GM12872 (cell line): Measurements from ENCODE around the gene PHF21B.

Source experiments
- CTCF ChIP-seq: IDR thresholded peaks from 3 replicates; pipeline ENCODE4 v1.5.1; 2011; ENCODE audit warnings: low read depth, mild to moderate bottlenecking, low read length, moderate library complexity; ENCODE audit not compliant: insufficient read depth

PHF21B gene

GRCh38 chr22:44861245-44861644, 148.6 kb downstream of the PHF21B start:
- TF ChIP-seq CTCF: no peak

- TF ChIP-seq CTCF: no peak
Observed at GRCh38 chr22:44860311-44860710, 149.5 kb downstream of the PHF21B start.

- TF ChIP-seq CTCF: no peak
Observed at GRCh38 chr22:44859641-44860040, 150.2 kb downstream of the PHF21B start.

GRCh38 chr22:44855855-44856254, 153.9 kb downstream of the PHF21B start:
- TF ChIP-seq CTCF: no peak

- TF ChIP-seq CTCF: no peak
Observed at GRCh38 chr22:44850946-44851345, 158.9 kb downstream of the PHF21B start.

GRCh38 chr22:44848791-44849420, 160.9 kb downstream of the PHF21B start:
- TF ChIP-seq CTCF: no peak

GRCh38 chr22:44848296-44848741, 161.5 kb downstream of the PHF21B start:
- no peak for TF ChIP-seq CTCF

GRCh38 chr22:44847892-44848291, 161.9 kb downstream of the PHF21B start:
- TF ChIP-seq CTCF: no peak
